HG03280 (cell line): Measurements from ENCODE around the gene FAH.
"Not testable (repeated sequence)": the region's sequence is repeated elsewhere in the genome, so short reads cannot be mapped to it uniquely, and the experiment has no call there.

ENCODE experiments used
- ATAC-seq: cut with Tn5 transposase; IDR thresholded peaks from one replicate; pipeline ENCODE4 v1.9.1; 2021; ENCODE audit warnings: mild to moderate bottlenecking, moderate library complexity; ENCODE audit not compliant: unreplicated experiment

The FAH gene

GRCh38 chr15:80152896-80153876 is at the start of gene FAH:
TSS of gene FAH (plus strand) at chr15:80152999. CDS start at chr15:80153055, 56 bp downstream.
- ATAC-seq = peak; percentile 67

GRCh38 chr15:80105193-80105592 is 47.6 kb upstream of the FAH start:
- ATAC-seq = no peak

- no peak for ATAC-seq
Observed at GRCh38 chr15:80105595-80105994, 47.2 kb upstream of the FAH start.

- ATAC-seq = no peak
Observed at GRCh38 chr15:80106051-80106450, 46.7 kb upstream of the FAH start.

- ATAC-seq = no peak
Observed at GRCh38 chr15:80107204-80107603, 45.6 kb upstream of the FAH start.

GRCh38 chr15:80107774-80108173 is 45.0 kb upstream of the FAH start:
- ATAC-seq = no peak

GRCh38 chr15:80109388-80109787 is 43.4 kb upstream of the FAH start:
- no peak for ATAC-seq

- ATAC-seq = no peak
Observed at GRCh38 chr15:80110920-80111319, 41.9 kb upstream of the FAH start.

GRCh38 chr15:80114114-80114513 is 38.7 kb upstream of the FAH start:
- ATAC-seq = no peak

- ATAC-seq = no peak
Observed at GRCh38 chr15:80115021-80115420, 37.8 kb upstream of the FAH start.

- ATAC-seq = no peak
Observed at GRCh38 chr15:80118956-80119355, 33.8 kb upstream of the FAH start.

- no peak for ATAC-seq
Observed at GRCh38 chr15:80120636-80121035, 32.2 kb upstream of the FAH start.

- ATAC-seq = no peak
Observed at GRCh38 chr15:80121546-80121945, 31.3 kb upstream of the FAH start.

- no peak for ATAC-seq
Observed at GRCh38 chr15:80123034-80123433, 29.8 kb upstream of the FAH start.

GRCh38 chr15:80127253-80127652 is 25.5 kb upstream of the FAH start:
- ATAC-seq = not testable (repeated sequence)

GRCh38 chr15:80127911-80128310 is 24.9 kb upstream of the FAH start:
- no peak for ATAC-seq

- no peak for ATAC-seq
Observed at GRCh38 chr15:80132382-80132781, 20.4 kb upstream of the FAH start.

- no peak for ATAC-seq
Observed at GRCh38 chr15:80136854-80137253, 15.9 kb upstream of the FAH start.

- ATAC-seq = no peak
Observed at GRCh38 chr15:80138961-80139360, 13.8 kb upstream of the FAH start.

- no peak for ATAC-seq
Observed at GRCh38 chr15:80140909-80141308, 11.9 kb upstream of the FAH start.

GRCh38 chr15:80141916-80142598 is 10.7 kb upstream of the FAH start:
- ATAC-seq = no peak

- ATAC-seq = no peak
Observed at GRCh38 chr15:80142646-80143045, 10.2 kb upstream of the FAH start.
